DOHH2 (cell line): ENCODE measurements around the gene C4orf50.

Source experiments
- EZH2phosphoT487 ChIP-seq: fragments of 200-600 bp; sonication (generic); IDR thresholded peaks from 2 replicates; pipeline ENCODE4 v1.6.1; 2017; ENCODE audit warnings: borderline replicate concordance, mild to moderate bottlenecking, antibody characterized with exemption, low read length, moderate library complexity, mixed read lengths
- TF ChIP-seq, protein P1 (sequence below): fragments of 200-600 bp; sonication (generic); IDR thresholded peaks from one replicate; pipeline ENCODE4 v1.5.1; 2014; ENCODE audit warnings: antibody characterized with exemption, mild to moderate bottlenecking, low read depth, low read length; ENCODE audit not compliant: poor library complexity, severe bottlenecking

DNA sequence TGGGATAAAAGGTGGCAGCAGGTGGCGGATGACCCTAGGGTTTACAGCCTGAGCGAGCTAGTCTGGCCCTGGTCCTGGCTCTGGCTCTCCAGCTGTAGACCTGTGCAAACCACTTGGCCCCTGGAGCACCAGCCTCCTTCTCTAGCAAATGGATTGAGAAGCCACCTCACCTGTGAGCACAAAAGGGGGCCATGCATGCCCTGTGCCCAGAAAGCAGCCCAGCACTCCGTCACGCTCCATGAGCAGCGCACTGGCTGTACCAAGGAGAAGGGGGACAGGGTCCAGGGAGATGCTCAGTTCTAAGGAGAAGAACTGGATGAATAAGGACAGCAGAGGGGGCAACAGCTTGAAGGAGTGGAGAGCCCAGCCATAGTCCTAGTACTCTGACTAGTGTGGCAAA is 46.9 kb upstream of the C4orf50 start:
- TF ChIP-seq, protein P1, sequence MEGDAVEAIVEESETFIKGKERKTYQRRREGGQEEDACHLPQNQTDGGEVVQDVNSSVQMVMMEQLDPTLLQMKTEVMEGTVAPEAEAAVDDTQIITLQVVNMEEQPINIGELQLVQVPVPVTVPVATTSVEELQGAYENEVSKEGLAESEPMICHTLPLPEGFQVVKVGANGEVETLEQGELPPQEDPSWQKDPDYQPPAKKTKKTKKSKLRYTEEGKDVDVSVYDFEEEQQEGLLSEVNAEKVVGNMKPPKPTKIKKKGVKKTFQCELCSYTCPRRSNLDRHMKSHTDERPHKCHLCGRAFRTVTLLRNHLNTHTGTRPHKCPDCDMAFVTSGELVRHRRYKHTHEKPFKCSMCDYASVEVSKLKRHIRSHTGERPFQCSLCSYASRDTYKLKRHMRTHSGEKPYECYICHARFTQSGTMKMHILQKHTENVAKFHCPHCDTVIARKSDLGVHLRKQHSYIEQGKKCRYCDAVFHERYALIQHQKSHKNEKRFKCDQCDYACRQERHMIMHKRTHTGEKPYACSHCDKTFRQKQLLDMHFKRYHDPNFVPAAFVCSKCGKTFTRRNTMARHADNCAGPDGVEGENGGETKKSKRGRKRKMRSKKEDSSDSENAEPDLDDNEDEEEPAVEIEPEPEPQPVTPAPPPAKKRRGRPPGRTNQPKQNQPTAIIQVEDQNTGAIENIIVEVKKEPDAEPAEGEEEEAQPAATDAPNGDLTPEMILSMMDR = no peak
- no peak for TF ChIP-seq EZH2phosphoT487
